EH (cell line): ENCODE measurements around the gene STRN3.
"Not testable (repeated sequence)": the region's sequence is repeated elsewhere in the genome, so short reads cannot be mapped to it uniquely, and the experiment has no call there.

ENCODE experiments used
- DNase-seq: peaks from one replicate; pipeline ENCODE4 v3.0.0-alpha.2; 2015; ENCODE audit warnings: low read depth

Gene STRN3

DNA sequence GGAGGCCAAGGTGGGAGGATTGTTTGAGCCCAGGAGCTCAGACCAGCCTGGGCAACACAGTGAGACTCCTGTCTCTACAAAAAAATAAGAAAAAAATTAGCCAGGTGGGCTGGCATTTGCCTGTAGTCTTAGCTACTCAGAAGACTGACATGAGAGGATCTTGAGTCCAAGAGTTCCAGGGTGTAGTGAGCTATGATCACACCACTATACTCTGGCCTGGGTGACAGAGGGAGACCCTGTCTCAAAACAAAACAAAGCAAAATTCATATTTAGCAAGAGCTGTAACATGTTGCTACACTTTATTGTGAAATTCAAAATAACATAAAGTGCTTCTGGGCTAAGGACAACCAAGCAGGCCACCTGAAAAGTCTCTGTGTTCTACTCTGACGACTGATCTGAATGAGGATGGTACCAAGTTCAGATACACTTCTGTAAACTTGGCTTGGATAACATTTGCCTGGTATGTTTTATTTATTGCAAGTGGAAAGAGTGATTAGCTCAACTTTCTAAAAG is 11.6 kb upstream of the STRN3 start:
- no peak for DNase-seq

DNA sequence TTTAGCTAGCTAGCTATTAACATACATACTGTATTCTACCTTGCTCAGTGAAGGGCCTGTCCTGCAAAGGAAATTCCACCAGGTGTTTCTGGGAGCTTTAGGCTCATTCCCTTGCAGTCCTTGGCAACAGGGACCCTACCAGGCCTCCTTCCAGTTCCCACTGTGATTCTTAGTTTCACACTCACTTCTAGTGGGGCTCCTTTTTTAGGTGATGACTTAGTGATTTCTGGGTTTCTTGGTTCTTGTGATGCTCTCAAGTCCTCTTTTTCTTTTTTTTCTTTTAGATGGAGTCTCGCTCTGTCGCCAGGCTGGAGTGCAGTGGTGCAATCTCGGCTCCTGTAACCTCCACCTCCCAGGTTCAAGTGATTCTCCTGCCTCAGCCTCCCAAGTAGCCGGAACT is 10.4 kb upstream of the STRN3 start:
- no peak for DNase-seq

DNA sequence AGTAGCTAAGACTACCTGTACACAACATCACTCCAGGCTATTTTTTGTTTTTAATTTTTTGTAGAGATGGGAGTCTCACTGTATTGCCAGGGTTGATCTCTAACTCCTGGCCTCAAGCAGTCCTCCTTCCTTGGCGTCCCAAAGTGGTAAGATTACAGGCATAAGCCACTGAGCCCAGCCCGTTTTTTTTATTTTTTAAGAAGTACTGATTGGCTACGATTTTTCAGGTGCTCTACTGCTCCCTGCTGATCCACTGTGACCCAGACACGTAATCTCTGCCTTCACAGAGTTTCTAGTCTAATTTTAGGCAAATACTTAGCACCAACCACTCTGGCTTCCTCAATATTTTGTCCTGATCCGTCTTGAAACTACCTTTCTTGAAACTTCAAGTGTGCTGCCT is 4.3 kb upstream of the STRN3 start:
- no peak for DNase-seq

DNA sequence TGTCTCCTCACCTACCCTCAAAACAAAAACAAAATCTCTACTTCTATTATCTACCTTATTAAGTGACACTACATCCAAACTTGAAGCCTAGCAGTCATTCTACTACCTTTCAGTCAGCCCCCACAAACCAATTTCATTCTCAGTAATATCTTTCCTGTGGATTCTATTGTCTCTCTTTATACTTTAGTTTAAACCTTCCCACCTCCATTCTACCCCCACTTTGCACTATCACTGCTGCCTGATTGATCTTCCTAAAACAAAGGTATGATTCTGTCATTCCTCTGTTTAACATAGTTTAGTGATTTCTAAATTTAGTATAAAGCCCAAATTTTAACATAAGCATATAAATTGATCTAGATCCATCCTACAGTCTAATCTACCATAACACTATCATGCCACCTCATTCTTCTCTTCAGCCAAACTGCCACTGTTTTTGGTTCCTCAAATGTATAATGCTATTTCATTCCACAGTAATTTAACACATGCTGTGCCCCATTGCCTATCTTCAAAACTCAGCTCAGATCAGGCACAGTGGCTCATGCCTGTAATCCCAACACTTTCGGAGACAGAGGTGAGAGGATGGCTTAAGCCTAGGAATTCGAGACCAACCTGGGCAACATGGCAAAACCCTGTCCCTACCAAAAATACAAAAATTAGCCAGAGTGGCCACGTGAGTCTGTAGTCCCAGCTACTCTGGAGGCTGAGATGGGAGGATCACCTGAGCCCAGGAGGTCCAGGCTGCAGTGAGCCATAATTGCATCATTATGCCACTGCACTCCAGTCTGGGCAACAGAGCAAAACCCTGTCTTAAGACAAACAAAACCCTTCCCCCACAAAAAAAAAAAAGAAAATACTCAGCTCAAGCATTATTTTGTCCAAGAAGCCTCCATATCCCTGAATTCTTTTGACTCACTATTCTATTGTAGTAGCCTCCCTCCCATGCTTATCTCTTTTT is 3.1 kb upstream of the STRN3 start:
- DNase-seq: no peak

DNA sequence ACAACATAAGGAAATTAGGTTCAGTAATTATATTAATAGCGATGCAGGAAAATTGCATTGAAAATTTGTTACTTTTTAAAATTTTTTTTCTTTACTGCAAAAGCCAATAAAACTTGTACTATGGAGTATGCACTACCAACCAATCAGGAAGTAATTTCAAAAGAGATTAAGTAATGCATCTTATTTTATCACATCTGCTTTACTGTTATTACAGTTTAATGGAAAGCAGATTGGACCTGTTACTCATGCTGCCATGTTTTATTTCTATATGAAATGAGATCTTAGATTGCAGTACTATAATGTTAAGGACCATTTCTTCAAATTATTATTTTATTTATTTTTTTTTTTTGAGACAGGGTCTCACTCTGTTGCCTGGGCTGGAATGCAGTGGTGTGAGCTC is 1.7 kb upstream of the STRN3 start:
- DNase-seq: peak; percentile 13

DNA sequence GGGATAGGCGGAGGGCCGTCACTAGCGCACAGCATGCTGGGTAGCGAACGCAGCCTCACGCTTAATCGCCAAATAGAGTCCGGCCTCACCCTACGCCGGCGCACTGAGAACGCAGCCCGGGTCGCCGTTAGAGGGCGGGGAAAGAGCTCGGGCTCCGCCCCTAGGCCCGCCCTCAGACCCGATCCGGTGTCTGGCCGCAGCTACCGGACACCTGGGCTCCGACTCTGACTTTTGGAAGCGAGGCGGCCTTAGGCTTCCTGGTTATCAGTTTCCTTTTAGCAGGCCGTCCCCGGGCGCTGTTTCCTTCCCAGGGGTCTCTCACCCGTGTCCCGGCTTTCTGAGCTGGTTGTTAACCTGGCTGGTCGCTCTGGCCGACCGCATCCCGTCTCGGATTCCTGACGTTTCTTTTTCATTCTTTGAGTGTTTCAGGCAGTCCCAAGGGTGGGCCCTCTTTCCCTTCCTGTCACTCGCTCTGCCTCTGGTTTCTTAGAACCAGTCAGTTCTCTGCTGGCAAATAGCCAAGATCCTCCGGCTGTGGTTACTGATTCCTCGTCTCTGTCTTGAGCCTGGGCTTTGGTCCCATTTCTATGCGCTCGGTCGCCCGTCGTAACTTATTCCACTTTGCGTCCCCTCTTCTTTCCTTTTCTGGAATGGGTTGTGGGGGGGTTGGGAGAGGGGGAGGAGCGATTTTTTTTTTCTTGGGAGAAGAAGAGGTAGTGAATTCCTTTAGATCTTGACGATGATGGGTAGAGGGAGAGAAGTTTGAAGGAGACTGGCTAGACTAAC is 464 bp upstream of the STRN3 start:
- peak; percentile 98 for DNase-seq

DNA sequence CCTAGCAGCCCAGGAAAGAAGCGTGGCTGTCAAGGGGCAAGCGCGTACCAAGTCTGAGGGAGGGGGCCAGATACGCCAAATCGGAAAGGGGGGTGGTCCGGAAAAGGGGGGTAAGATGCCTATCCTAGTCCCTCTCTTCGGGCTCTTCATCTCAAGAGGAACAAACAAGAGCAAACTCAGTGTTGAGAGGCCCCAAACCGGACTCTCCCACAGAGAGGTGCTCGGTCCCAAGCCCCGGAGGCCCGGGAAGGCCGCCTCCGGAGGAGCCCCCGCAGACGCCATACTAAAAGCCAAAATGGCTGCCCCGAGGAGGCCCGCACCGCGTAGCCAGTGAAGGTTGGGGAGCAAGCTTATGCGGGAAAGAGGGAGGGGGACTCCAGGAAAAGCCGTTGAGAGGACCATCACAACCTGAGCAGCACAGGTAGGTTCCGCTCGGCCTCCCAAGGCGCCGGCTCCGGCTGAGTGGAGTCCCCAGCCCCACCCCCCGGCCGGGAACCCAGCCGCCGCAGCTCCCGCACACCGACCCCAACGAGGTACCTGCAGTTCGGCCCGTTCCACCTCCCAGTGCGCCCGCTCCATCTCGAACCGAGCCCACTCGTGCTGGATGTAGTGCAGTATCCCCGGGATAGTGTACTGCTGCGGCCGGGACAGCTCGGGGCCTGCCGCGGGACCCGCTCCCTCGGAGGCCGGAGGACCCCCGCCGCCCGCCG is 657 bp downstream of the STRN3 start, which contains the start of gene AP4S1:
Gene AP4S1, plus strand, starts transcription at position 283 of the 710 bp plus-strand sequence. CDS start 40,548 bp downstream, outside the sequence.
- DNase-seq: peak; percentile 38

DNA sequence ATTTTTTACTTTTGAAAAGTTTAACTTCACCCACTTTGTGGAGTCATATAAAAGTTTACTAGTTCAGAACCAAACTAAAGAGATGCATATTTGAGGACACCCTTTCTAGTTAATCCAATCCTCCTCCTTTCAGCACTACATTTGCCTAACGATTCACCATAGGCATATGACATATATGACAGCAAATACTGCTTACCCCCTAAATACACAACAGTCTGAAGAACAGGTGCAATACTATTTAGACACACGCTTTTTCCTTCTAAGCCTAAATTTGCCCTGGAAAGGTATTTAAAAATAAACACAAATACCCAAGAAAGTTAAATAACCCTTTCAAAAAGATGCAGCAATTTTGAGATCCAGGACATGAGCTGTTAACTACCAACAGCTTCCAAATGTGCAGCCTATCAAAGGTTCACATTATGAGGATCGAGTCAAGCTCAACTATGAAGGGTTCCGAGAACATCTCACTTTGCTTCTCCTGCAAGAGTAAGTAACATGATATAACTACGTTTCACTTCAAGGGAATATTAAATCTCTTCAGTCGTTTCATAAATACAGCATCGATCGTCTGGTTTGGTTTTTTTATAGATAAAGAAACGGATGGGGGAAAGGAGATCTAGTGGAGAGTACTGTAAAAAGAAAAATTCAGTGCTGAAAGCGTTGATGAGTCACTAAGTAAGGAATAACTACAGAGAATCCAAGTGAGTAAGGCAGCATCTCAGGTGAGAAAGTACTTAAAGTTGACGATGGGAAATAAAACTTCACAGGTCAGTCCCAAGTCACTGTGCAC is 1.4 kb downstream of the STRN3 start:
- peak; percentile 33 for DNase-seq

DNA sequence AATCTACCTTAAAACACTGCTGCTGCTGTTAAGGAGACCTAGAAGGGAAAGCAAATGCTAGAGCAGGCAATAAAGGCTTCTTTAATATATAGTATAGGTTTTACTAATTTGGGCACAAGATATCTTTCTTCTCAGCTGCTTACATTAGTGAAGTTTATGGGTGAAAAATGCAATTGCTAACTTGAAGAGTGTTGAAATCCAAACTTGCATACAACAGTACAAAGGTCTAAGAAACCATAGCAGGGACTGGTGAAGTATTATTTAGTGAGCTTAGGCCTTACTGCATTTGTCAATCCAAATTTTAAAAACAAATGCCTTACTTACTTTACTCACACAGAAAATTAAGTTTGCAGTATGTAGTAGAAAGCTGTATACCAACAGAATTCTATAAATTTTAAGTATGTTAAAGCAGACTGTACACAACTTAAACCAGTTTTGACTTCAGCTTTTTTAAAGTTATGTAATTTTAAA is 2.1 kb downstream of the STRN3 start:
- no peak for DNase-seq

DNA sequence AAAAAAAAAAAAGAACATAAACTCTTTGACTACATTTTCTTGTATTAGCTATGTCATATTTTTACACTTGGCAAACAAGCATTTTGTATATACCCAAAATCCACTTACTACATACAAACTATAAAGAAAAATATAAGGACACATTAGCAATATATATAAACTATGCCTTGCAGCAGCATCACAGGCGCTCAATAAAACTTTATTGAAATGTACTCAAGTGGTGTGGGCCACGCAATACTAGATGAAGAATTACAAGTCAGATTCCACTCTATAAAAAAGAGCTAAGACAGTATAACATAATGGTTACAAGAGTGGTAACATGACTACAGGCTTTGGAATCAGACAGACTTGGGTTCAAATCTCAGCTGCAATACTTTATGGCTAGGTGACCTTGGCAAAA is 3.8 kb downstream of the STRN3 start:
- DNase-seq: no peak

DNA sequence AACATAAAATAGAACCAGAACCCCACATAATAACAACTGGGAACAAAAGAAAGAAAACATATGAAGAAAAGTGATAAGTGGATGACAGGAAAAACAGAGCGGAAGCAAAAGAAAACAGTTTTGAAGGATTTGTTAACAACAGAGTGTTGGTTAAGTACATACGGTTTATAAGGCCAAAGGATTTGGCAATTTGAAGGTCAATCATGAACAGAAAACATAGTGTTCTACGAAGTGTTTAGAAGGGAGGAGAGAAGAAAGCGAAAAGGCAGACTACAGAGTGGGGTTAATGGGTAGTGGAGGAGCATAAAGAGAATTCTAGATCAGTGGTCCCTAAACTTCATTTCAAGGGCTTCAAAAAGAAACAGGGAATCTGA is 4.6 kb downstream of the STRN3 start:
- DNase-seq: no peak

DNA sequence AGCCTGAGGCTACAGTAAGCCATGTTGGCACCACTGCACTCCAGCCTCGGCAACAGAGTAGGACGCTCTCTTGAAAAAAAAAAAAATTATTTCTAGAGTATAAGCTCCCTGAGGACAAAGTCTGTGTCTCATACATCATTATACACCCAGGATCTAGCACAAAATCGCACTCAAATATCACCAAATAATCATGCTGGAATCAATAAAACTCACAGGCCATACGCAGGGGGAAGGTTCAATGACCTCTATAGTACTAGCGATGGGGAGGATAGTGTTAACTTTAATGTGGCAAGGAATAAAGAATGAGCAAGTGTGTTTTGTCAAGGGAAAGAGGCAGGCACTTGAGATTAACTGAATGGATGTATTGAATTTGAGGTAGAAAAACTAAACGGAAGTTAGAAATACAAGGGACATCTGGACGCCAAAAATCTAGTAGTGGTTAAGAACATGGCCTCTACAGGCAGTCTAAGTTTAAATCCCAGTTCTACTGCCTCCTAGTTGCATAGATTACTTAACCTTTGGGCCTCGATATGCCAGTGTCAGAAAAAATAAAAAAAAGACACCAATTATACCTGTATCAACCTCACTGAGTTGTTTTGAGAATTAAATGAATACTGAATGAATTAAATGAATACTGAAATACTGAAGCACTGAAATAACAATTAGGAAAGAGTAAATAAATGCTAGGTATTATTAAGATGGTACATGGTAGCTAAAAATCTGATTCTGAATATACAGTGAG is 5.2 kb downstream of the STRN3 start:
- no peak for DNase-seq

DNA sequence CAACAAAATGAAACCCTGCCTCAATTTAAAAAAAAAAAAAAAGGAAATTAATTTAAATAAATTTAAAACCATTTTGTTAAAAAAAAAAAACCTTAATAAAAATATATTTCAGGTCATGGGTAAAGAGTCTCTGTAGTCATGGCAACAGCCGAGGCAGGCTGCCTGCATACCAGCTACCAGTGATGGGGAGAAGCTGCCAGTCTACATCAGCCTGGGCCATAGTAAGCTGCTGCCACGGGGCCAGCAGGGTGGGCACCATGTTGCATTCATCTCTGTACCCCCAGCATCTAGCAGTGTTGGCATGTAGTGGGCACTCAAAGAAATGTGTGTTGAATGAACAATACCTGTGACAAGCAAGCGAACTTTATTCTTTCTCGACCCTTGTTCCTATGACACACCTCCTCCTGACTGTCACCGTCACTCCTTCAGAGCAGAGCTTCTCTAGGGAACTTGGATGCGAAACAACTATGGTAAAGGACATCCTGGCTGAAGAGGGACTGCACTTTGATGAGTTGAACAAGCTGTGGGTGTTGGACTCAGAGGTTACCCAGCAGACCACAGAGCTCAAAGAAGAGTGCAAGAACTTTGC is 8.0 kb downstream of the STRN3 start:
- no peak for DNase-seq

DNA sequence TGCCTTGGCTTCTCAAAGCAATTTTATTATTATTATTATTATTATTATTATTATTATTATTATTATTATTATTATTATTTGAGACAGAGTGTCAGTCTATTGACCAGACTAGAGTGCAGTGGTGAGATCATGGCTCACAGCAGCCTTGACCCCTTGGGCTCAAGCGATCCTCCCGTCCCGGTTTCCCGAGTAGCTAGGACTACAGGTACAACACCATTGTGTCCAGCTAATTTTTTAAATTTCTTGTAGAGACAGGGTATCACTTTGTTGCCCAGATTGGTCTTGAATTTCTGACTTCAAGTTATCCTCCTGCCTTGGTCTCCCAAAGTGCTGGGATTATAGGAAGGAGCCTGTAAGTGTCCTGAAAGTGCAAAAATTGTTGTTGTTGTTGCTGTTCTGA is 12.3 kb downstream of the STRN3 start:
- no peak for DNase-seq

DNA sequence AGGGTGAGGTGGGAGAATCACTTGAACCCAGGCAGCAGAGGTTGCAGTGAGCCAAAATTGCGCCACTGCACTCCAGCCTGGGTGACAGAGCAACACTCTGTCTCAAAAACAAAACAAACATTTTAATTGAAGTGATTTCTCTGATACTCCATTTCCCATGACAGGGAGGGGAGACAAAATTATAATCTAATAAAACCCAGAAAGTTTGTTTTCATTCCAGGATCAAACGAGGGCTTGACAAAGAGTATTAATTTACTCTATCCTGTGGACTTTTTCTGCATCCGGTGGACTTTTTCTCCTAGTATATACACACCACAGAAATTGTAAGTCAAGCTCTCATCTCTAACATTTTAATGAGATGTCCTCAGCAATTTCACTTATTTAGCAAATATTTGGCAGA is 15.2 kb downstream of the STRN3 start:
- DNase-seq: no peak

DNA sequence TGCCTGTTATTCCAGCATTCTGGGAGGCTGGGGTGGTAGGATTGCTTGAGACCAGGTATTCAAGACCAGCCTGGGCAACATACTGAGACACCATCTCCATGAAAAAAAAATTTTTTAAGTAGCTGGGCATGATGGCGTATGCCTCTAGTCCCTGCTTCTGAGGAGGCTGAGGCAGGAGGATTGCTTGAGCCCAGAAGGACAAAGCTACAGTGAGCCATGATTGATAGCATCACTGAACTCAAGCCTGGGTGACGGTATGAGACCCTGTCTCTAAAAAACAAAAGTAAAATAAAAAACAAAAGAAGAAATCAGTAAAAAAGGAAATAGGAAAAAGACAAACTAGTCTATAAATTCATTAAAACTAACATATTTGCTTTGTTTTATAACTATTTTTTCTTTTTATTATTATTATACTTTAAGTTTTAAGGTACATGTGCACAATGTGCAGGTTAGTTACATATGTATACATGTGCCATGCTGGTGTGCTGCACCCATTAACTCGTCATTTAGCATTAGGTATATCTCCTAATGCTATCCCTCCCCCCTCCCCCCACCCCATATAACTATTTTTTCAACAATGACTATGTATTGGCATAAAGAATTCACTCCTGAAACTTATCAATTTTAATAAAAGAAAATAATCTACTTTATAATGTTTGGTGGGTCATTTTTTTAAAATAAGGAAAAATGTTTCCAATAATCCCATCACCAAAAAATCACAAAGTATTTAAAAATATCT is 16.2 kb downstream of the STRN3 start:
- no peak for DNase-seq

DNA sequence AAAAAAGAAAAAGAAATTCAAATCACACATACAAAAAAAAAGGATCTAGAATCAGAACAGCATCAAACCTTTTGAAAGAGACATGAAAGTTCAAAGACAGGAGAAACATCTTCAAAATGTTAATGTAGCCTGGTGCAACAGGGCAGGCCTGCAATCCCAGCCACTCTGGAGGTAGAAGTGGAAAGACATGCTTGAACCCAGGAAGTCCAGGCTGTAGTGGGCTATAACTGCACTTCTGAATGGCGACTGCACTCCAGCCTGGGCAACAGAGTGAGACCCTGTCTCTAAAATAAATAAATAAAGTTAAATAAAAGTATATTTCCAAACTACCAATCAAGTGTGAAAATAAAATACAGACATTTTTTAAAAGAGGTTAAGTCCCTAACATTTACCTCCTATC is 19.5 kb downstream of the STRN3 start:
- no peak for DNase-seq

DNA sequence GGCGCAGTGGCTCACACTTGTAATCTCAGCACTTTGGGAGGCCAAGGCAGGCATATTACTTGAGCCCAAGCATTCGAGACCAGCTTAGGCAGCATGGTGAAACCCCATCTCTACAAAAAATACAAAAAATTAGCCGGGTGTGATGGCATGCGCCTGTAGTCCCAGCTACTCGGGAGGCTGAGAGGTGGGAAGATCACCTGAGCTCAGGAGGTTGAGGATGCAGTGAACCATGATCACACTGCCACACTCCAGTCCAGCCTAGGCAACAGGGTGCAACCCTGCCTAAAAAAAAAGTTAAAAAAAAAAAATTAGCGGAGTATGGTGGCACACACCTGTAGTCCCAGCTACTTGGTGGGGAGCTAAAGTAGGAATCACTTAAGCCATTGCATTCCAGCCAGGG is 22.2 kb downstream of the STRN3 start:
- DNase-seq: not testable (repeated sequence)

DNA sequence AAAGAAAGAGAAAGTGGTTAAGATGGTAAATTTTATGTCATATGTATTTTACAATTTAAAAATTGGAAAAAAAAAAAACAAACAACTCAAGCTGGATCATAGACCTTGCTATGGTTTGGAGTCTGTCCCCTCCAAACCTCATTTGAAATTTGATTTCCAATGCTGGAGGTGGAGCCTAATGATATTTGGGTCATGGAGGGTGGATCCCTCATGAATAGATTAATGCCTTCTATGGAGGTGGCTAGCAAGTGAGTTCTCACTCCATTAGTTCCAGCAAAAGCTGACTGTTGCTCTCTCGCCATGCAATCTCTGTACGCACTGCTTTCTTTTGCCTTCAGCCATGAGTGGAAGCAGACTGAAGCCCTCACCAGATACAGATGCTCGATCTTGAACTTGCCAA is 22.9 kb downstream of the STRN3 start:
- no peak for DNase-seq

DNA sequence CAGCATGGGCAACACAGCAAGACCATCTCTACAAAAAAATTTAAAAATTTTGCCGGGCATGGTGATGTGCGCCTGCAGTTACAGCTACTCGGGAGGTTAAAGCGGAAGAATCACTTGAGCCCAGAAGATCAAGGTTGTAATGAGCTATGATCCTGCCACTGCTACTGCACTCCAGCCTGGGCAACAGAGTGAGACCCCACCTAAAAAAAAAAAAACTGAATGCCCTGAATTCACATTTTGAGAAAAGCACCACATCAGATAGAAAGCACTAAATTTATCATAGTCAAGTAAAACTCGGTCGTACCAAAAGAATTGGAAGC is 24.9 kb downstream of the STRN3 start:
- DNase-seq: no peak
